ENCODE data around the gene SVIL. TPM values are rescaled to one million over a fixed set of nuclear protein-coding genes. Genes with fewer than 3 reads are reported as not detected.
"Not testable (repeated sequence)": the region's sequence is repeated elsewhere in the genome, so short reads cannot be mapped to it uniquely, and the experiment has no call there.

The SVIL gene
- total and polyA plus RNA-seq, 2 donors (not counting 1 experiment from before 2014, with no cell fraction given): 0.74 to 0.88 TPM

DNA sequence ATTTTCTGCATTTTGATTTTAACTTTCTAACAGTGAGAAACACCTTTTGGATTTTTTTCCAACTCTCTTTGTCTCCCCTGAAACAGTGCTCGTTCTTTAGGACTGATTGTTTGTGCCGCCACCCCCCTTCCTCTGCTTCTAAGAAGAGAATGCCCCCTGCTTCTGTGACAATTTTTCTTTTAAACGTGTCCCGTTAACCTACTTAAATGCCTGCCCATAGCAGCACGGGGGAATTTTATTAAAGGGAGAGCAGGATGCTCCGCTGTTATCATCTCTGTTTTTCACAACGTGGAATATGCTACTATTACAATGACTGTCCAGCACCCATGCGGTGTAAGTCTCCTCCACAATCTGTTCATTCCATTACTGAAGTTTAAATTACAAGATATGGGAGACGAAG is 67.8 kb downstream of the SVIL start:
- no peaks in the 10 kb centered on the region for H3K27me3 Mint-ChIP-seq
- CTCF ChIA-PET: no interaction called here
- Histone ChIP-seq H3K36me3 (replicated peaks in 1 of 2; ENCODE audit: control extremely low read depth in 1 of 2, control insufficient read depth in 1 of 2, extremely low read depth in 1 of 2, insufficient read depth in 2 of 2, low read length in 1 of 2) (no peaks in the 10 kb centered on the region), H3K9me3 (ENCODE audit: control extremely low read depth in 1 of 3, control insufficient read depth in 2 of 3, insufficient read depth in 1 of 3, low read length in 2 of 3) (peaks cover 0 to 3% (median 0%) of the 10 kb centered on the region in 3 donors), H3K4me2 (replicated peaks; ENCODE audit: low read depth, low read length, poor library complexity, severe bottlenecking) (no peak overlapping the region), H3K4me3 (ENCODE audit: control extremely low read depth in 1 of 5, extremely low read depth in 1 of 5, insufficient read depth in 1 of 5, low read depth in 2 of 5, low read length in 4 of 5) (no peak overlapping the region), H3K4me1 (ENCODE audit: control insufficient read depth in 2 of 2, insufficient read depth in 2 of 2, low read length in 2 of 2) (peaks cover 4 to 10% of the 10 kb centered on the region in 2 donors), H3K79me2 (ENCODE audit: control insufficient read depth, insufficient read depth, low read length) (no peaks in the 10 kb centered on the region), H4K20me1 (ENCODE audit: control insufficient read depth, insufficient read depth, low read length, poor library complexity, severe bottlenecking) (no peaks in the 10 kb centered on the region), H3K9ac (ENCODE audit: low read length) (no peak overlapping the region), H2AFZ (ENCODE audit: insufficient read depth, low read depth, low read length, poor library complexity, severe bottlenecking) (no peak overlapping the region), H3K27me3 (replicated peaks in 1 of 4; ENCODE audit: control extremely low read depth in 1 of 4, control insufficient read depth in 3 of 4, insufficient read depth in 4 of 4, low read length in 3 of 4) (no peaks in the 10 kb centered on the region), H3K27ac (ENCODE audit: low read length in 2 of 2) (no peak overlapping the region)
- intact Hi-C loops (cut with micrococcal nuclease): no loop called here
- no peak overlapping the region for H3K27ac Mint-ChIP-seq
- TF ChIP-seq, protein P1, sequence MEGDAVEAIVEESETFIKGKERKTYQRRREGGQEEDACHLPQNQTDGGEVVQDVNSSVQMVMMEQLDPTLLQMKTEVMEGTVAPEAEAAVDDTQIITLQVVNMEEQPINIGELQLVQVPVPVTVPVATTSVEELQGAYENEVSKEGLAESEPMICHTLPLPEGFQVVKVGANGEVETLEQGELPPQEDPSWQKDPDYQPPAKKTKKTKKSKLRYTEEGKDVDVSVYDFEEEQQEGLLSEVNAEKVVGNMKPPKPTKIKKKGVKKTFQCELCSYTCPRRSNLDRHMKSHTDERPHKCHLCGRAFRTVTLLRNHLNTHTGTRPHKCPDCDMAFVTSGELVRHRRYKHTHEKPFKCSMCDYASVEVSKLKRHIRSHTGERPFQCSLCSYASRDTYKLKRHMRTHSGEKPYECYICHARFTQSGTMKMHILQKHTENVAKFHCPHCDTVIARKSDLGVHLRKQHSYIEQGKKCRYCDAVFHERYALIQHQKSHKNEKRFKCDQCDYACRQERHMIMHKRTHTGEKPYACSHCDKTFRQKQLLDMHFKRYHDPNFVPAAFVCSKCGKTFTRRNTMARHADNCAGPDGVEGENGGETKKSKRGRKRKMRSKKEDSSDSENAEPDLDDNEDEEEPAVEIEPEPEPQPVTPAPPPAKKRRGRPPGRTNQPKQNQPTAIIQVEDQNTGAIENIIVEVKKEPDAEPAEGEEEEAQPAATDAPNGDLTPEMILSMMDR (IDR thresholded peaks at IDR 0.05): no peak
- TF ChIP-seq EZH2 (IDR thresholded peaks at IDR 0.05; ENCODE audit: borderline replicate concordance, insufficient read depth, low read depth, low read length, poor library complexity, severe bottlenecking): no peak
- WGBS (ENCODE audit: insufficient coverage): 84% methylated on average over 6 of the region's 9 CpGs
- ATAC-seq (ENCODE audit: low read depth) (no peak), DNase-seq (no peak)
- POLR2A ChIA-PET: no interaction called here
- no peaks in the 10 kb centered on the region for H3K9me3 Mint-ChIP-seq (ENCODE audit: insufficient read depth)
- peaks cover 14% of the 10 kb centered on the region for H3K4me1 Mint-ChIP-seq
- H3K4me3 Mint-ChIP-seq: no peak overlapping the region

DNA sequence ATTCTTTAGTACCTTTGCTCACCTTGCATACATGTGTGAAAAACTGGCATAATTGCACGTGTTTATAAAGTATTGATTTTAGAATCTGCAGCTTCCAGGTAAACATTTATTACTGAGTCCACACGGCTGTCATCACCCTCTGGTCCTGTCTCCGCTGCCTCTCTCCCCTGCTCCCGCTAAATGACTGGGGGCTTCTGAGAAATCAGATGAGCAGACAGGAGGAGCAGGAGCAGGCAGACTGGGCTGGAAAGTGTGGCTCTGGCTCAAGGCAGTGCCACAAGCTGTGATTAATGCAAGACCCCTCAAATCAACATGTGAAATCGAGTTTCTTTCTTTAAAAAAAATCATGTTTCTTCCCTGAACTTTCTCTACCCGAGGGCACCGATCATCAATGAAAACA is 68.6 kb downstream of the SVIL start:
- H3K4me1 ChIP-seq (ENCODE audit: control insufficient read depth in 2 of 2, insufficient read depth in 2 of 2, low read length in 2 of 2): peaks cover 4 to 10% of the 10 kb centered on the region in 2 donors
- H3K4me3 ChIP-seq (ENCODE audit: control extremely low read depth in 1 of 5, extremely low read depth in 1 of 5, insufficient read depth in 1 of 5, low read depth in 2 of 5, low read length in 4 of 5); H3K4me3 Mint-ChIP-seq; H3K4me2 ChIP-seq (replicated peaks; ENCODE audit: low read depth, low read length, poor library complexity, severe bottlenecking); H3K9me3 Mint-ChIP-seq (ENCODE audit: insufficient read depth); DNase-seq; H2AFZ ChIP-seq (ENCODE audit: insufficient read depth, low read depth, low read length, poor library complexity, severe bottlenecking); H3K36me3 ChIP-seq (replicated peaks in 1 of 2; ENCODE audit: control extremely low read depth in 1 of 2, control insufficient read depth in 1 of 2, extremely low read depth in 1 of 2, insufficient read depth in 2 of 2, low read length in 1 of 2); H3K27ac ChIP-seq (ENCODE audit: low read length in 2 of 2); CTCF ChIA-PET; intact Hi-C loops (cut with micrococcal nuclease); POLR2A ChIA-PET; ATAC-seq (ENCODE audit: low read depth); H4K20me1 ChIP-seq (ENCODE audit: control insufficient read depth, insufficient read depth, low read length, poor library complexity, severe bottlenecking); H3K27me3 ChIP-seq (replicated peaks in 1 of 4; ENCODE audit: control extremely low read depth in 1 of 4, control insufficient read depth in 3 of 4, insufficient read depth in 4 of 4, low read length in 3 of 4); H3K27ac Mint-ChIP-seq; H3K9ac ChIP-seq (ENCODE audit: low read length); H3K27me3 Mint-ChIP-seq; H3K79me2 ChIP-seq (ENCODE audit: control insufficient read depth, insufficient read depth, low read length); H3K9me3 ChIP-seq (ENCODE audit: control extremely low read depth in 1 of 3, control insufficient read depth in 2 of 3, insufficient read depth in 1 of 3, low read length in 2 of 3): not testable (repeated sequence)
- WGBS (ENCODE audit: insufficient coverage): 88% methylated on average over 5 of the region's 7 CpGs
- H3K4me1 Mint-ChIP-seq: peaks cover 14% of the 10 kb centered on the region
